Jurkat, Clone E6-1 (cell line): ENCODE measurements around the gene TPO.

Source experiments
- DNase-seq: peaks from one replicate; pipeline ENCODE4 v3.0.0-alpha.2; 2011; ENCODE audit warnings: low read depth, low spot score
- H3K4me3 ChIP-seq: 2 replicates; pipeline ENCODE4 v1.5.1; 2011; ENCODE audit warnings: mild to moderate bottlenecking, low read length, control low read depth, moderate library complexity

TPO gene

GRCh38 chr2:1541819-1542475, 128.7 kb downstream of the TPO start:
- H3K4me3 ChIP-seq, result no peak overlapping the region
- no peak for DNase-seq

DNA sequence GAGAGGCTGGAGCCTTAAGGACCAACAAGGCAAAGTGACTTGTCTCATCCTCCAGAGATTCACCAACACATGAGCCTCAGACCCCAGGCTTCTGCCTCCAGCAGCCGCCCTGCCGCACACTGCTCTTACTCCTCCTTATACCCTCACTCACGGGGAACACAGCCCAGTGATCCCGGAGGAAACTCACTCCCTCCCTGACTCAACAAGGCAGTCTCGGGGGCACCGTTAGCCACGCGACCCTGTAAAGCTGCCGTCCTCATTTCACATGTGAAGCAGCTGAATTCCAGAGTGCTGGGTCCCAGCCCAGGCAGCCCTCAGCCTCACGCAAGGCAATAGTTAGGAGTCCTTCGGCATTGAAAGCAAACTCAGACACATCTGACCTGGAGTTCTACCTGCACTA, 129.7 kb downstream of the TPO start:
- no peak for DNase-seq
- H3K4me3 ChIP-seq, result no peak overlapping the region

DNA sequence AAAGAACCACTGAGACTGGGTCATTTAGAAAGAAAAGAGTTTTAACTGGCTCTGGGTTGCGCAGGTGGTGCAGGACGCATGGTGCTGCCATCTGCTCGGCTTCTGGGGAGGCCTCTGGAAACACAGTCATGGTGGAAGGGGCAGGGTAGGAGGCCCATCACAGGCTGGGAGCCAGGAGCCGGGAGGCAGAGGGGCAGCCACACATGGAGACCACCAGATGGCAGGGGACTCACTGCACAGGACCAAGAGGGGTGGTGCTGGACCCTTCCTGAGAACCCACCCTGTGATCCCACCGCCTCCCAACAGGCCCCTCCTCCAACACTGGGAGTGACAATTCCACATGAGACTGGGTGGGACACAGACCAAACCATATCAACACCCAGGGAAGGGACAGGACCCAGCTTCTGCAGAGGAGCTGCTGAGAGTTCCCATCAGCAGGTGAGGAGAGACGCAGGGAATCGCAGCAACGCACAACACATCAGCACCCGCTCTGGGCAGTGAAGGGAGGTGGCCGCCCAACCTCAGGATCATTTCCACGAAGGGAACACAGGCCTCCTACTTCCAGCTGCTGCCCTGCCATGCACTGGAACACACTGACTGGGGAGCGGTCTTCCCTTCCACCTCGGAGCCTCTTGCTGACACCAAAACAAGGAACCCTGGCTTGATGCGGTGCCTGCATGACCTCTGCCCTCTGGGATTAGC, 130.7 kb downstream of the TPO start:
- H3K4me3 ChIP-seq, result no peak overlapping the region
- DNase-seq, result no peak

DNA sequence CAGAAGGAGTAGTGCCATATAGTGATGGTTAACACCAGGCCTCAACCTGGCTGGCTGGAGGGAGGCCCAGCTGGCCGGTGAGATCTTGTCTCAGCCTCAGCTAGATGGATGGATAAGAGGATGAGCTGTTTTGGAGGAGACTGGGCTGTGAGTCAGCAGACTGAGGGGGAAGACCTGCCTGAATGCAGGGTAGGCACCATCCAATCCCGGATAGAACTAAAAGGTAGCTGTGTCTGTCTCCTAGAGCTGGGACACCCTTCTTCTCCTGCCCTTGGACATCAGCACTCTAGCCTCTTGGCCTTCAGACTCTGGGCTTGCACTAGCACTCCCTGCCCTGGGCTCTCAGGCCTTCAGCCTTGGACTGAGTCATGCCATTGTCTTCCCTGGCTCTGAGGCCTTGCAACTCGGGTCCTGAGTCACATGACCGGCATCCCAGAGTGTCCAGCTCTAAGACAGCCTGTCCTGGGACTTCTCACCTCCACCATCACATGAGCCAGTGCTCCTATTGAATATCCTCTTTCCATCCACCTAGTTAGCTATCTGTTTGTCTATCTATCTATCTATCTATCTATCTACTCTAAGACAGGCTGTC, 131.3 kb downstream of the TPO start:
- no peak overlapping the region for H3K4me3 ChIP-seq
- no peak for DNase-seq

- no peak overlapping the region for H3K4me3 ChIP-seq
- DNase-seq, result peak; percentile 71
Observed at GRCh38 chr2:1546023-1546591, 132.8 kb downstream of the TPO start.

DNA sequence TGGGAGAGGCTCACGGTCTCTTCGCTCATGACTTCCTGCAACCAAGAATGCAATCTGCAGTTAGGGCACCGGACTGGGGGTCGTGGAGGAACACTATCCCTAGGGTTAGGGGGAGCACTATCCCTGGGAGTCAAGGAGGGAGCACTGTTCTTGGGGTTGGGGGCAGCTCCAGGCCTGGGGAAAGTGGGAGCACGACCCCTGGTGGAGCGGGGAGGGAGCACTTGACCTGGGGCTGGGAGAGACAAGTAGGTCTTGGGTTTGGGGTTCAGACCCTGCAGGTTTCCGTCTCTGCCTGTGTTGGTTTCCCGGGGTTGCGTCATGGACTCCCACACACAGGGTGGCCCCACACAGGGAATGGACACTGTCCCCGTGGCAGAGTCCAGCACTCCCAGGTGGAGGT, 133.6 kb downstream of the TPO start:
- DNase-seq, result no peak
- H3K4me3 ChIP-seq, result no peak overlapping the region

- DNase-seq, result no peak
Observed at GRCh38 chr2:1548910-1549673, 135.8 kb downstream of the TPO start.

DNA sequence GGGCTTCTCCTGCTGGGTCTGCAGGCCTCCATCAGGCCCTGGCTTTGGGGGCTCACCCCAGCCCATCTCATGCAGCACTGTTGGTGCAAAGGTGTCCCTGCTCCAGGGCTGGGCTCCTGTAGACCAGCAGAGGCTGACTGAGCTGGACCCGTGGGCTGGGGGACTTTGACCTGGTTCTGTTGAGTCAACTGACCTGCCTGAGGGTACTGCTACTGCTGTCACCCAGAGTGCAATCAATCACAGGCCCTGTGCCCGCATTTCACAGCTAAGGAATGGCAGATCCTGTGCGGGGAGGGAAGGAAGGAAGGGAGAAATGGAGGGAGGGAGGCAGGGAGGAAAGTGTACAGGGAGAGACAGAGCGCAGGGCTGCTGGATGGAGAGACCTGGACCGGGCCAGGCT, 136.8 kb downstream of the TPO start:
- DNase-seq, result no peak
- H3K4me3 ChIP-seq, result no peak overlapping the region

More at GRCh38 chr2:1548910-1549673, 135.8 kb downstream of the TPO start:
- H3K4me3 ChIP-seq, result no peak overlapping the region

- peak; percentile 46 for DNase-seq
- no peak overlapping the region; the same call in 1 of the 2 replicates for H3K4me3 ChIP-seq
Observed at GRCh38 chr2:1550658-1551316, 137.5 kb downstream of the TPO start.

- no peak for DNase-seq
Observed at GRCh38 chr2:1551905-1552304, 138.6 kb downstream of the TPO start.

GRCh38 chr2:1552611-1553010, 139.3 kb downstream of the TPO start:
- DNase-seq, result no peak
- no peak overlapping the region for H3K4me3 ChIP-seq

More at GRCh38 chr2:1551905-1552304, 138.6 kb downstream of the TPO start:
- H3K4me3 ChIP-seq, result no peak overlapping the region

DNA sequence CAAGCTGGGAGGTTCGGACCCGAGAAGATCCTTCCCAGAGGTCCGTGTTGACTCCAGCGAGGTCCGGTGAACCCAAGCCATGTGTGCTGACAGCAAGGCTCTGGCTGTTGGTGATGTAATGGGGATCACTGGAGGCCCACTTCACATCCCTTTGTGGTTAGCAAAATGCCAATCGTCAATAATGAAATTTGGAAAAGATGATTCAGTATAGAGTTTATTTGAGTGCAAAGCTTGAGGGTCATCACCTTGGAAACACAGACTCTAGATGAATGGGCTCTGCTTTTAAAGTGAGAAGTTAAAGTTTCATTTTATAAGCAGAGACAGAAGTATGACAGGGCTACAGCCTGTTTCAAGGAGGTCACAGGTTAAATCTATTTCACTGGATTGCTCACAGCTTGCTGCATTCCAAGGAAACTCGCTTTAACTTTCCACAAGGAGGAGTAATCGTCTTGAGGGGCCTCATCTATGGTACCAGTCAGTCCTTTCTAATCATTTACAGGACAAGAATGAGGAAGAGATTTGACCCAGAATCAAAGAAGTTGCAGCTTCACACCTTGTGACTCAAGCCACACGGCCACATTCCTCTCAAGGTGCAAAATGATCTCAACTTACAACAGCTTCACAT, 140.5 kb downstream of the TPO start:
- DNase-seq, result no peak
- H3K4me3 ChIP-seq, result no peak overlapping the region

DNA sequence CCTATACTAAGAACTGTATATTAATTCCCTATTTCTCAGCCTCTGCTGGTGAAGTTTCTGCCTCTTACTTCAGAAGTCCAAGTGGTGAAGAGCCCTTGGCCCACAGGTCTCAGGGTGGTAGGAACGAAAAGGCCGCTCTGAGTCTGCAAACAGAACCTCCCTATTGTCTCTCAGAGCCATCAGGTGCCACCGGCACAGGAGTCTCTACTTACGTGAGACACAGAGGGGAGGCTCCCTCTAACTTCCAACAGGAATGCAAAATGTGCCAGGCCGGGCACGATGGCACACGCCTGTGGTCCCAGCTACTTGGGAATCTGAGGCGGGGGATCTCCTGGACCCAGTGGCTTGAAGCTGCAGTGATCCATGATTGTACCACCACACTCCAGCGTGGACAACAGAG, 143.0 kb downstream of the TPO start:
- H3K4me3 ChIP-seq, result no peak overlapping the region
- DNase-seq, result no peak

DNA sequence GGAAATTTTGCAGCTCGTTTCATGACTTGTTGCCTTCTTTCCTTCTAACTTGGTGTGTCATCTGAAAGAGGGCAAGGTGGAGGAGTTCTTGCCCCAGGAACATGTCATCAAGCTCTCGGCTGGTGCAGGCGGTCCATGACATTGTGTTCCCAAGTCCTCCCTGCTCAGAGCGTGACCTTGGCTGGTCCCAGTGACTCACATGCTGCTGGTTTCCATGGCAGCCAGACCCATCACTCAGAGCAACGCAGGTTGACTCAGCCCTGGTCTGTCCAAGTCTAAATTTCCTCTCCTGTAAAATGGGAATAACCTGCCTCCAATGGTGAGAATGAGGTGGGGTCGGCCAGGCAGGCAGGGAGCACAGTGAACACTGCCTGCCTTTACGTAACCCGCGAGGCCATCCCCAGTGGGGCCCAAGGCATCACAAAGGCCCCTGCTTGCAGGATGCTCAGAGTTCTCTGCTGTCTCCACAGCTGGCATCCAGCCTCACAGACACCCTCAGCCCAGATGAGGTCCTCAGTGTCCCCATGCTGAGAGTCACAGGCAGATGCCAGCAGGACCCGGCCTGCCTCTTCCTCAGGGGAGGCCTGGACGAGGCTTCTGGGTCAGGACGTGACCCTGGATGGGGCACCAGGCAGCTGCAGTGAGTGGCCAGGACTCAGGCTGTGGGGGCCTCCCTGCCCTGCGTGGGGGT, 143.7 kb downstream of the TPO start:
- no peak for DNase-seq
- no peak overlapping the region for H3K4me3 ChIP-seq

- no peak overlapping the region for H3K4me3 ChIP-seq
- DNase-seq, result no peak
Observed at GRCh38 chr2:1557467-1557820, 144.2 kb downstream of the TPO start.

DNA sequence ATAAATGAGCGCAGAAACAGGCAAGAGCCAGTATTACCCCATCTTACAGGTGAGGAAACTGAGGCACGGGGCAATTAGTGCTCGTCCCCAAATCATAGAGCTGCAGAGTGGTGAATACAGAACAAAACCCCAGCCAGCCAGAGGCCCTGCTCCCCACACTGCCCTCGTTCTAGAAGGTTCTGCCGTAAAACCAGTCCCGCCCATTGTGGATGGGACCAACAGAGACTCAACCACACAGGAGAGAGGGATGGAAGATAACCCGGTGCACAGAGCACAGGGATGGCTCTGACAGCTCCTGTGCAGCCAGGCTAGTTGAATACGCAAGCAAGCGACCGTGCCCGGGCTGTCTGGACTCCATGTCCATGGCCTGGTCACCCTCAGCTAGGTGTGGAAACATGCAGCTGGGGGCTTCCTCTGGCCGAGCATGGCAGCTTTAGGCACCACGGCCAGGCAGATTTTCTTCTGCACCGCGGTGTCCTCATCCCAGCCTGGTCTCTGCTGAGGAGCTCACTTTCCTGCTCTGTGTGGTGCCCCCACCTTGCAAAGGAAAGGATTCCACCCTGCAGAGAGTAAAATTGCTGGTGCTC, 146.4 kb downstream of the TPO start:
- no peak overlapping the region for H3K4me3 ChIP-seq
- DNase-seq, result no peak

DNA sequence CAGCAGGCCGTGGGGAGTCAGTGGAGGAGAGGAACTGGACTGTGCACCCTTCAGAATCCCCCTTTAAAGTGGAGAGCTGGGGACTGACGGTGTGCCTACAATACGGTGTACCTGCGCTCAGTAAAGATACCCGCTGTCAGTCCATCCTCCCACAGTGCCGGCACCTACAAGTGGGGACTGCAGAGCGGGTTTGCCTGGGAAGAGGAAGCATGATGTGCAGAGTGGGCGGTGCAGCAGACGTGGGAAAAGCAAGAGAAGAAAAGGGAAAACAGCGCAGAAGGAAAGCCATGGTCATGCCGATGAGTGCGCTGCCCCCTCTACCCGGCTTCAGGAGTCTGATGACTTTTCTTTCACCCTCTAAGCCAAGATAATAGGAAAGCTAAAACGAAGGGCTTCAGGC, 148.0 kb downstream of the TPO start:
- H3K4me3 ChIP-seq, result no peak overlapping the region

More for the DNA sequence above, 148.0 kb downstream of the TPO start:
- DNase-seq, result no peak
